NB4 (cell line): Measurements from ENCODE around the gene SEZ6.

ENCODE experiments used
- CTCF ChIP-seq: IDR thresholded peaks from one replicate; pipeline ENCODE4 v1.5.1; 2012; ENCODE audit warnings: low read depth, low read length
- MAX ChIP-seq: IDR thresholded peaks from 2 replicates; pipeline ENCODE4 v1.6.1; 2011; ENCODE audit warnings: low read depth, low read length
- MYC ChIP-seq: IDR thresholded peaks from 2 replicates; pipeline ENCODE4 v1.6.1; 2011; ENCODE audit warnings: low read depth, low read length
- POLR2A ChIP-seq: IDR thresholded peaks from 2 replicates; pipeline ENCODE4 v1.6.1; 2011; ENCODE audit warnings: mild to moderate bottlenecking; ENCODE audit not compliant: insufficient read length; ENCODE audit errors: extremely low read depth

GRCh38 chr17:28985950-28986713, 19.7 kb downstream of the SEZ6 start:
- TF ChIP-seq MAX (no peak), CTCF (no peak), POLR2A (no peak), MYC (no peak)
